ENCODE results near the gene ADGRE1. TPM values are rescaled to one million over a fixed set of nuclear protein-coding genes. Genes with fewer than 3 reads are reported as not detected.

ADGRE1 gene
- polyA plus RNA-seq, 1 donor (not counting 4 experiments of a cell fraction or from before 2014, with no cell fraction given): not detected

DNA sequence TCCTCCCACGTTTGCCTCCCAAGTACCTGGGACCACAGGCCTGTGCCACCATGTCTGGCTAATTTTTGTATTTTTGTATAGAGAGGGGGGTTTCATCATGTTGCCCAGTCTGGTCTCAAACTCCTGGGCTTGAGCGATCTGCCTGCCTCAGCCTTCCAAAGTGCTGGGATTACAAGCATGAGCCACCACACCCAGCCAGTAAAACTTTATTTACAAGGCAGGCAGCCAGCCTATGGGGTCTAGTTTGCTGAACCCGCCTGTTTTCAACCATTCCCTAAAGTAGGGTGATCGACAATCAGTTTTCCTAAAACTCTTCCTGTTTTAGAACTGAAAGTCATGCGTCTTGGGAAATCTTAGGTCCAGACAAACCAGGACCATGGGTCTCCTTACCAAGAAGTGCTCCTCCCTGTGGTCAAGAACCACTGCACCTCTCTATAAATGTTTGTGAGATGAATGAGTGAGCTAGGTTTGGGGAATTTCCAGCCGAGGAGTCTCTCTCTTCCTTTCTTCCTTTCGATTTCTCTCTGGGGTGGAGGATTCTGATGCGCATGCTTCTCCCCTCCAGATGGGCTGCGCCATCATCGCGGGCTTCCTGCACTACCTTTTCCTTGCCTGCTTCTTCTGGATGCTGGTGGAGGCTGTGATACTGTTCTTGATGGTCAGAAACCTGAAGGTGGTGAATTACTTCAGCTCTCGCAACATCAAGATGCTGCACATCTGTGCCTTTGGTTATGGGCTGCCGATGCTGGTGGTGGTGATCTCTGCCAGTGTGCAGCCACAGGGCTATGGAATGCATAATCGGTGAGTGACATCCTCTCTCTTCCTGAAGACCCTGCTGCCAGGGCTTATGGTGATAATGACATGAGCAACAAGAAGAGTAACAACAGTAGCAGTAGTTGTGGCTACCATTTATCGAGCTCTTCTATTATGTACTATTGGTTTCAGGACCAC is 38.7 kb downstream of the ADGRE1 start:
- Histone ChIP-seq H3K4me1 (ENCODE audit: control insufficient read depth, extremely low read depth, insufficient read depth, low read length) (no peaks in the 10 kb centered on the region), H3K4me3 (ENCODE audit: control insufficient read depth in 2 of 3, extremely low read depth in 1 of 3, insufficient read depth in 2 of 3, low read depth in 1 of 3, low read length in 3 of 3) (no peak overlapping the region), H3K27me3 (ENCODE audit: control insufficient read depth, extremely low read depth, insufficient read depth, low read length) (no peaks in the 10 kb centered on the region), H2AFZ (ENCODE audit: control insufficient read depth, low read length) (no peak overlapping the region), H3K9me3 (ENCODE audit: control insufficient read depth, low read depth, low read length) (no peaks in the 10 kb centered on the region), H3K79me2 (ENCODE audit: control insufficient read depth, insufficient read depth, low read length) (no peaks in the 10 kb centered on the region), H3K9ac (ENCODE audit: control insufficient read depth, extremely low read depth, insufficient read depth, low read length) (no peak overlapping the region), H3K9me1 (ENCODE audit: control insufficient read depth, extremely low read depth, insufficient read depth, low read length) (no peaks in the 10 kb centered on the region), H3K4me2 (ENCODE audit: control insufficient read depth, extremely low read depth, insufficient read depth, low read depth, low read length) (no peak overlapping the region), H3K36me3 (ENCODE audit: control insufficient read depth in 2 of 2, extremely low read depth in 1 of 2, insufficient read depth in 2 of 2, low read length in 2 of 2) (no peaks in the 10 kb centered on the region), H3K27ac (ENCODE audit: control insufficient read depth, insufficient read depth, low read length) (no peak overlapping the region), H4K20me1 (ENCODE audit: control insufficient read depth, extremely low read depth, insufficient read depth, low read length) (no peaks in the 10 kb centered on the region)
- dilution Hi-C loops (cut with MboI; ENCODE audit: extremely low pct_ligation_motif_present, low sequenced_read_pairs): no loop called here
- FAIRE-seq: no peak
- no peak for DNase-seq (ENCODE audit: low read depth, low spot score)
- TF ChIP-seq, protein P1, sequence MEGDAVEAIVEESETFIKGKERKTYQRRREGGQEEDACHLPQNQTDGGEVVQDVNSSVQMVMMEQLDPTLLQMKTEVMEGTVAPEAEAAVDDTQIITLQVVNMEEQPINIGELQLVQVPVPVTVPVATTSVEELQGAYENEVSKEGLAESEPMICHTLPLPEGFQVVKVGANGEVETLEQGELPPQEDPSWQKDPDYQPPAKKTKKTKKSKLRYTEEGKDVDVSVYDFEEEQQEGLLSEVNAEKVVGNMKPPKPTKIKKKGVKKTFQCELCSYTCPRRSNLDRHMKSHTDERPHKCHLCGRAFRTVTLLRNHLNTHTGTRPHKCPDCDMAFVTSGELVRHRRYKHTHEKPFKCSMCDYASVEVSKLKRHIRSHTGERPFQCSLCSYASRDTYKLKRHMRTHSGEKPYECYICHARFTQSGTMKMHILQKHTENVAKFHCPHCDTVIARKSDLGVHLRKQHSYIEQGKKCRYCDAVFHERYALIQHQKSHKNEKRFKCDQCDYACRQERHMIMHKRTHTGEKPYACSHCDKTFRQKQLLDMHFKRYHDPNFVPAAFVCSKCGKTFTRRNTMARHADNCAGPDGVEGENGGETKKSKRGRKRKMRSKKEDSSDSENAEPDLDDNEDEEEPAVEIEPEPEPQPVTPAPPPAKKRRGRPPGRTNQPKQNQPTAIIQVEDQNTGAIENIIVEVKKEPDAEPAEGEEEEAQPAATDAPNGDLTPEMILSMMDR (optimal IDR thresholded peaks at IDR 0.05 in 1 of 3, IDR thresholded peaks at IDR 0.05 in 1 of 3, conservative IDR thresholded peaks at IDR 0.05 in 1 of 3; ENCODE audit: extremely low read depth in 1 of 3, insufficient read depth in 2 of 3, low read length in 3 of 3): peak in 1 of 3 experiments; percentile 21
- TF ChIP-seq EZH2 (IDR thresholded peaks at IDR 0.05; ENCODE audit: low read length): no peak

DNA sequence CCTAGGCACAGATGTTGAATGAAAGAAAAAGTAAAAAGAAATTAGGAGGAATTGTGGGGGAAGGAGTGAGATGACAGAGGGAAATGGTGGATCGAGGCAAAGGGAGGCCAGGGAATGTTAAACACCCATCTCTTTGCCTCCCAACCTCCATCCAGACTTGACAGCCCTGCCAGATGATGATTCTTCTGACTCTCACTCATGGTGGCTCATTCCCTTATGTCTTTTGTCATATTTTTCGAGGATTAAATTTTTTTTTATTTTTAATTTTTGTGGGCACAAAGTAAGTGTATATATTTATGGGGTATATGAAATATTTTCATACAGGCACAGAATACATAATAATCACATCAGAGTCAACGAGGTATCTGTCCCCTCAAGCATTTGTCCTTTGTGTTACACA is 42.8 kb downstream of the ADGRE1 start:
- Histone ChIP-seq H3K4me3 (ENCODE audit: control insufficient read depth in 2 of 3, extremely low read depth in 1 of 3, insufficient read depth in 2 of 3, low read depth in 1 of 3, low read length in 3 of 3) (no peak overlapping the region), H3K9me3 (ENCODE audit: control insufficient read depth, low read depth, low read length) (peaks cover 1% of the 10 kb centered on the region), H2AFZ (ENCODE audit: control insufficient read depth, low read length) (no peak overlapping the region), H3K36me3 (ENCODE audit: control insufficient read depth in 2 of 2, extremely low read depth in 1 of 2, insufficient read depth in 2 of 2, low read length in 2 of 2) (no peaks in the 10 kb centered on the region), H3K27me3 (ENCODE audit: control insufficient read depth, extremely low read depth, insufficient read depth, low read length) (no peaks in the 10 kb centered on the region), H3K27ac (ENCODE audit: control insufficient read depth, insufficient read depth, low read length) (no peak overlapping the region), H3K79me2 (ENCODE audit: control insufficient read depth, insufficient read depth, low read length) (no peaks in the 10 kb centered on the region), H4K20me1 (ENCODE audit: control insufficient read depth, extremely low read depth, insufficient read depth, low read length) (no peaks in the 10 kb centered on the region), H3K4me2 (ENCODE audit: control insufficient read depth, extremely low read depth, insufficient read depth, low read depth, low read length) (no peak overlapping the region), H3K9me1 (ENCODE audit: control insufficient read depth, extremely low read depth, insufficient read depth, low read length) (no peaks in the 10 kb centered on the region), H3K4me1 (ENCODE audit: control insufficient read depth, extremely low read depth, insufficient read depth, low read length) (no peaks in the 10 kb centered on the region), H3K9ac (ENCODE audit: control insufficient read depth, extremely low read depth, insufficient read depth, low read length) (no peak overlapping the region)
- TF ChIP-seq, protein P1 (optimal IDR thresholded peaks at IDR 0.05 in 1 of 3, IDR thresholded peaks at IDR 0.05 in 1 of 3, conservative IDR thresholded peaks at IDR 0.05 in 1 of 3; ENCODE audit: extremely low read depth in 1 of 3, insufficient read depth in 2 of 3, low read length in 3 of 3): no peak
- no peak for TF ChIP-seq EZH2 (IDR thresholded peaks at IDR 0.05; ENCODE audit: low read length)
- dilution Hi-C loops (cut with MboI; ENCODE audit: extremely low pct_ligation_motif_present, low sequenced_read_pairs): no loop called here
- DNase-seq (ENCODE audit: low read depth, low spot score) (no peak), FAIRE-seq (no peak)

Data from keratinocyte (primary cell).